ENCODE results near the gene TFDP2. TPM values are rescaled to one million over a fixed set of nuclear protein-coding genes. Genes with fewer than 3 reads are reported as not detected.
A peak's percentile ranks its signal among the peaks of the same experiment; 100 is the strongest.

Gene TFDP2
- total RNA-seq, 2 experiments from 2014 or later: 33.1 to 34.2 TPM

DNA sequence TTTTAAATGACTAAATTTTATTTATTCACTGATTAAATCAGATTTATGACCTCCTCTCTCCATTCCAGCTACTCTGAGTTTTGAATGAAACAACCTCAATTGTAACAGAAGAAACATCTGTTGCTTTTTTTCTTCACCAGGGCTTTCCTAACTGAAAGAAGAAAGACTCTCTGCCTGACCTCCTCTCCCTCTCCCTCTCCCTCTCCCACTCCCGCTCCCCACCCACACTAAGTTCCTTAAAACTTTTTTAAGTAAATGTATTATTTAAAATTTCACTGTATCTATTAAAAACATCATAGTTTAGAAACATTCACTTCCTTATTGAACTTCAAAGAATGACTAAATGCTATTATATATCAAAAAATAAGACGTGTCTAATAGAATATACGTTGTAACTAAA lies 122.0 kb downstream of the TFDP2 start:
- DNase-seq (no peak), ATAC-seq (ENCODE audit: poor library complexity) (no peak)
- H3K27ac ChIP-seq (ENCODE audit: low read depth in 1 of 2, low read length in 2 of 2): no peak overlapping the region
- intact Hi-C loops (cut with DNase I, micrococcal nuclease): loop anchor here (5.0 to 10.0 kb wide), 4 partner anchors 150 to 975 kb away; partner anchors contain the start of genes ATP1B3 (in 1 of the 2), GK5 (in 1 of the 2) and U2SURP (in 1 of the 2)
- ChIA-PET POLR2A (interaction anchor here (0.6 kb wide), 1 partner anchor 760 kb away, joined by 3 read pairs; no protein-coding TSS in a partner anchor), CTCF (no interaction called here)
- Mint-ChIP-seq H3K9me3 (no peaks in the 10 kb centered on the region), H3K4me1 (ENCODE audit: low read depth) (peaks cover 39% of the 10 kb centered on the region), H3K4me3 (peak overlapping the region; percentile 87), H3K36me3 (ENCODE audit: low read depth) (peaks cover 8% of the 10 kb centered on the region), H3K27ac (peak overlapping the region; percentile 43), H3K27me3 (no peaks in the 10 kb centered on the region)
- H3K36me3 ChIP-seq (ENCODE audit: insufficient read depth, low read length): no peaks in the 10 kb centered on the region
- no peaks in the 10 kb centered on the region for H3K27me3 ChIP-seq (ENCODE audit: control insufficient read depth in 1 of 2, insufficient read depth in 2 of 2, low read length in 2 of 2)
- no peaks in the 10 kb centered on the region for H3K9me3 ChIP-seq (ENCODE audit: control insufficient read depth in 1 of 2, insufficient read depth in 1 of 2, low read length in 2 of 2)
- TF ChIP-seq, protein P1, sequence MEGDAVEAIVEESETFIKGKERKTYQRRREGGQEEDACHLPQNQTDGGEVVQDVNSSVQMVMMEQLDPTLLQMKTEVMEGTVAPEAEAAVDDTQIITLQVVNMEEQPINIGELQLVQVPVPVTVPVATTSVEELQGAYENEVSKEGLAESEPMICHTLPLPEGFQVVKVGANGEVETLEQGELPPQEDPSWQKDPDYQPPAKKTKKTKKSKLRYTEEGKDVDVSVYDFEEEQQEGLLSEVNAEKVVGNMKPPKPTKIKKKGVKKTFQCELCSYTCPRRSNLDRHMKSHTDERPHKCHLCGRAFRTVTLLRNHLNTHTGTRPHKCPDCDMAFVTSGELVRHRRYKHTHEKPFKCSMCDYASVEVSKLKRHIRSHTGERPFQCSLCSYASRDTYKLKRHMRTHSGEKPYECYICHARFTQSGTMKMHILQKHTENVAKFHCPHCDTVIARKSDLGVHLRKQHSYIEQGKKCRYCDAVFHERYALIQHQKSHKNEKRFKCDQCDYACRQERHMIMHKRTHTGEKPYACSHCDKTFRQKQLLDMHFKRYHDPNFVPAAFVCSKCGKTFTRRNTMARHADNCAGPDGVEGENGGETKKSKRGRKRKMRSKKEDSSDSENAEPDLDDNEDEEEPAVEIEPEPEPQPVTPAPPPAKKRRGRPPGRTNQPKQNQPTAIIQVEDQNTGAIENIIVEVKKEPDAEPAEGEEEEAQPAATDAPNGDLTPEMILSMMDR (IDR thresholded peaks at IDR 0.05): no peak
- H3K4me1 ChIP-seq (ENCODE audit: insufficient read depth, low read length): no peaks in the 10 kb centered on the region
- H3K4me3 ChIP-seq (ENCODE audit: low read length): peak overlapping the region; percentile 42

DNA sequence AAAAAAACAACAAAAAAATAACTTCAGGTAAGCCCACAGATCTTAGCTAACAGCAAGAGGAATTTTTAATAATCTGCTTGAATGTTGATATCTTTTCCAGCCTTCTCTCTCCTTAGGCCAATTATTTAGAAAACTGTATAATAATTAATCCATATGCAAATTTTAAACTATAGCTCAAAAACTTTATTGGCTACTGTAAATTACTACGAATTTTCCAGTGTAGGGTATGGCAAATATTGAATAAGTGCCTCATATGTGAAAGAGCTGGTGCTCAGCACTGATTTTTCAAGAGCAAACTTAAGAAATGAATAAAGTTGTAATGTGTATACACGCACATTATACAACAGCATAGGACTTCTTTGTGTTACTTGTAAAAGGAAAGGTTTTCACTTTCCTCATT lies 123.0 kb downstream of the TFDP2 start:
- Mint-ChIP-seq H3K27ac (no peak overlapping the region), H3K27me3 (no peaks in the 10 kb centered on the region)

DNA sequence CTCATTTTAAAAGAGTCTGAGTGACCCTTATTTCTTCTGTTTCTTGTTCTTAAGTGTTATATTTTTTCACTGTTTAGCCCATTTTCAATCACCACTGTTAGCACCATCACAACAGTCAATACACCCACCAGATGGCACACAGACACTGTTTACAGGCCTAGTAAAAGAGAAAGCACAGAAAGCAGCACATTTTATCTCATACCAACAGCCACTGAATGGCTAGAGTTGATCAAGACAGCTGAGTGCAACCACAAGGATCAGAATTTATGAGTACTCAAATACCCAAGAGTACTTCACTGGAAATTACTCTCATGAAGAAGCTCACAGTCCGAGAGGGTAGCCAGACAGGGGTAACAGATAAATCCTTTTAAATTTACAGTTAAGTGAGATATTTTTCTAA lies 127.0 kb downstream of the TFDP2 start:
- H3K4me3 Mint-ChIP-seq: no peak overlapping the region
- CTCF ChIA-PET: no interaction called here
- DNase-seq: peak in 1 of 14 experiments; percentile 13

More for the DNA sequence above, 123.0 kb downstream of the TFDP2 start:
- POLR2A ChIA-PET: no interaction called here
- Histone ChIP-seq H3K27ac (ENCODE audit: low read depth in 1 of 2, low read length in 2 of 2) (no peak overlapping the region), H3K4me1 (ENCODE audit: insufficient read depth, low read length) (no peaks in the 10 kb centered on the region), H3K4me3 (ENCODE audit: low read length) (no peak overlapping the region), H3K36me3 (ENCODE audit: insufficient read depth, low read length) (no peaks in the 10 kb centered on the region), H3K9me3 (ENCODE audit: control insufficient read depth in 1 of 2, insufficient read depth in 1 of 2, low read length in 2 of 2) (no peaks in the 10 kb centered on the region), H3K27me3 (ENCODE audit: control insufficient read depth in 1 of 2, insufficient read depth in 2 of 2, low read length in 2 of 2) (no peaks in the 10 kb centered on the region)
- Mint-ChIP-seq H3K36me3 (ENCODE audit: low read depth) (peaks cover 8% of the 10 kb centered on the region), H3K4me1 (ENCODE audit: low read depth) (peaks cover 44% of the 10 kb centered on the region), H3K9me3 (no peaks in the 10 kb centered on the region), H3K4me3 (peak overlapping the region; percentile 1)
- CTCF ChIA-PET: no interaction called here
- TF ChIP-seq, protein P1 (IDR thresholded peaks at IDR 0.05): no peak
- intact Hi-C loops (cut with DNase I, micrococcal nuclease): loop anchor here (5.0 to 10.0 kb wide), 4 partner anchors 149 to 976 kb away; partner anchors contain the start of genes ATP1B3 (in 1 of the 2), GK5 (in 1 of the 2) and U2SURP (in 1 of the 2)
- no peak for DNase-seq
- ATAC-seq (ENCODE audit: poor library complexity): no peak

More for the DNA sequence above, 127.0 kb downstream of the TFDP2 start:
- Mint-ChIP-seq H3K9me3 (no peaks in the 10 kb centered on the region), H3K36me3 (ENCODE audit: low read depth) (peaks cover 9% of the 10 kb centered on the region), H3K27me3 (no peaks in the 10 kb centered on the region), H3K27ac (no peak overlapping the region), H3K4me1 (ENCODE audit: low read depth) (peaks cover 39% of the 10 kb centered on the region)
- no peaks in the 10 kb centered on the region for H3K36me3 ChIP-seq (ENCODE audit: insufficient read depth, low read length)
- no peaks in the 10 kb centered on the region for H3K27me3 ChIP-seq (ENCODE audit: control insufficient read depth in 1 of 2, insufficient read depth in 2 of 2, low read length in 2 of 2)
- H3K9me3 ChIP-seq (ENCODE audit: control insufficient read depth in 1 of 2, insufficient read depth in 1 of 2, low read length in 2 of 2): no peaks in the 10 kb centered on the region
- H3K27ac ChIP-seq (ENCODE audit: low read depth in 1 of 2, low read length in 2 of 2): no peak overlapping the region
- peak; percentile 51 for ATAC-seq (ENCODE audit: poor library complexity)
- H3K4me3 ChIP-seq (ENCODE audit: low read length): no peak overlapping the region
- no peaks in the 10 kb centered on the region for H3K4me1 ChIP-seq (ENCODE audit: insufficient read depth, low read length)
- POLR2A ChIA-PET: no interaction called here
- intact Hi-C loops (cut with DNase I, micrococcal nuclease): loop anchor here in 1 of 2 experiments (10.0 kb wide), 1 partner anchor 202 kb away; the partner anchor contains the start of gene GK5
- TF ChIP-seq, protein P1 (IDR thresholded peaks at IDR 0.05): no peak

Data from CD4-positive, alpha-beta T cell (primary cell).